ENCODE results near the gene BROX.
A peak's percentile ranks its signal among the peaks of the same experiment; 100 is the strongest.

BROX gene

GRCh38 chr1:222769971-222770620 lies 57.7 kb downstream of the BROX start:
- CTCF ChIA-PET, result no interaction called here
- POLR2A ChIA-PET (ENCODE audit: low non-redundant PET), result no interaction called here
- TF ChIP-seq CTCF (conservative IDR thresholded peaks at IDR 0.05; ENCODE audit: low read depth), result no peak
- DNase-seq (ENCODE audit: low spot score), result no peak
- no peak overlapping the region for H3K27ac ChIP-seq

- DNase-seq (ENCODE audit: low spot score), result no peak
- ChIA-PET POLR2A (ENCODE audit: low non-redundant PET) (no interaction called here), CTCF (no interaction called here)
- H3K27ac ChIP-seq, result no peak overlapping the region
- TF ChIP-seq CTCF (conservative IDR thresholded peaks at IDR 0.05; ENCODE audit: low read depth), result no peak
Measured at GRCh38 chr1:222772996-222773379, 60.6 kb downstream of the BROX start.

GRCh38 chr1:222777463-222777862 lies 65.1 kb downstream of the BROX start:
- no peak overlapping the region for H3K27ac ChIP-seq
- ChIA-PET CTCF (no interaction called here), POLR2A (ENCODE audit: low non-redundant PET) (no interaction called here)
- DNase-seq (ENCODE audit: low spot score), result no peak
- TF ChIP-seq CTCF (conservative IDR thresholded peaks at IDR 0.05; ENCODE audit: low read depth), result no peak

GRCh38 chr1:222777977-222778376 lies 65.6 kb downstream of the BROX start:
- ChIA-PET CTCF (no interaction called here), POLR2A (ENCODE audit: low non-redundant PET) (no interaction called here)
- peak; percentile 19 for DNase-seq (ENCODE audit: low spot score)
- TF ChIP-seq CTCF (conservative IDR thresholded peaks at IDR 0.05; ENCODE audit: low read depth), result no peak
- H3K27ac ChIP-seq, result no peak overlapping the region

GRCh38 chr1:222781251-222781650 lies 68.9 kb downstream of the BROX start:
- ChIA-PET CTCF (no interaction called here), POLR2A (ENCODE audit: low non-redundant PET) (no interaction called here)
- no peak for TF ChIP-seq CTCF (conservative IDR thresholded peaks at IDR 0.05; ENCODE audit: low read depth)
- no peak overlapping the region for H3K27ac ChIP-seq
- no peak for DNase-seq (ENCODE audit: low spot score)

GRCh38 chr1:222783051-222783450 lies 70.7 kb downstream of the BROX start:
- no peak for TF ChIP-seq CTCF (conservative IDR thresholded peaks at IDR 0.05; ENCODE audit: low read depth)
- ChIA-PET CTCF (interaction anchor here (0.7 kb wide), 1 partner anchor 307 kb away, joined by 3 read pairs; no protein-coding TSS in a partner anchor), POLR2A (ENCODE audit: low non-redundant PET) (interaction anchor here (0.7 kb wide), 1 partner anchor 315 kb away, joined by 5 read pairs; no protein-coding TSS in a partner anchor)
- no peak for DNase-seq (ENCODE audit: low spot score)
- no peak overlapping the region for H3K27ac ChIP-seq

Data from RWPE1 (cell line).